Smooth muscle cell (in vitro differentiated cells): ENCODE results near the gene DEDD2. TPM values are rescaled to one million over a fixed set of nuclear protein-coding genes. Genes with fewer than 3 reads are reported as not detected.
"Not testable (repeated sequence)": the region's sequence is repeated elsewhere in the genome, so short reads cannot be mapped to it uniquely, and the experiment has no call there.

Experiments used
- DNase-seq: peaks from one replicate; lab custom pipeline; 2025; ENCODE audit not compliant: unreplicated experiment; lab: John Stamatoyannopoulos, UW
- H2AFZ ChIP-seq: fragments of 200-600 bp; sonication (generic); 2 replicates; pipeline ENCODE4 v1.6.0; 2016; ENCODE audit warnings: antibody characterized with exemption, low read depth, mild to moderate bottlenecking
- H3F3A ChIP-seq: fragments of 200-600 bp; sonication (generic); 2 replicates; pipeline ENCODE4 v1.6.0; 2017; ENCODE audit warnings: antibody characterized with exemption, low read depth
- H3K27ac ChIP-seq: fragments of 200-600 bp; sonication (generic); 2 replicates; pipeline ENCODE4 v1.5.1; 2016; ENCODE audit warnings: low read depth, mild to moderate bottlenecking
- H3K27me3 ChIP-seq: fragments of 200-600 bp; sonication (generic); 2 replicates; pipeline ENCODE4 v1.6.1; 2016; ENCODE audit warnings: low read depth, mild to moderate bottlenecking
- H3K36me3 ChIP-seq: fragments of 200-600 bp; sonication (generic); 2 replicates; pipeline ENCODE4 v1.5.1; 2016; ENCODE audit warnings: low read depth
- H3K4me1 ChIP-seq: fragments of 200-600 bp; sonication (generic); 2 replicates; pipeline ENCODE4 v1.5.1; 2016; ENCODE audit warnings: low read depth
- H3K4me2 ChIP-seq: fragments of 200-600 bp; sonication (generic); 2 replicates; pipeline ENCODE4 v1.6.0; 2016; ENCODE audit warnings: mild to moderate bottlenecking
- H3K4me3 ChIP-seq: fragments of 200-600 bp; sonication (generic); 2 replicates; pipeline ENCODE4 v1.5.1; 2016; ENCODE audit warnings: mild to moderate bottlenecking
- H3K79me2 ChIP-seq: fragments of 200-600 bp; sonication (generic); 2 replicates; pipeline ENCODE4 v1.6.0; 2016; ENCODE audit warnings: low read depth, mild to moderate bottlenecking
- H3K9ac ChIP-seq: fragments of 200-600 bp; sonication (generic); 2 replicates; pipeline ENCODE4 v1.6.0; 2016; ENCODE audit warnings: low read depth
- H3K9me3 ChIP-seq: fragments of 200-600 bp; sonication (generic); replicated peaks from 2 replicates; pipeline ENCODE4 v1.5.1; 2016; ENCODE audit warnings: low read depth
- H4K20me1 ChIP-seq: fragments of 200-600 bp; sonication (generic); 2 replicates; pipeline ENCODE4 v1.6.0; 2016; ENCODE audit warnings: low read depth
- WGBS: methylation state at CpG from one replicate; pipeline ENCODE4 v1.1.7; 2016; ENCODE audit warnings: low lambda C conversion rate; 5-methylcytosine and 5-hydroxymethylcytosine counted together
- polyA plus RNA-seq: library from polyadenylated mRNA; unstranded; fragments of >200 nt; fragmentation: Nextera tagmentation; extraction: Ambion mirVana; gene quantifications from 2 replicates; pipeline ENCODE4 v1.2.1, GENCODE V29; 2016
- total RNA-seq: library from RNA; depleted of rRNA; stranded (reverse); fragments of >200 nt; gene quantifications from 2 replicates; pipeline ENCODE4 v1.2.3, GENCODE V29; 2014
- TF ChIP-seq, protein P1 (sequence below): fragments of 200-600 bp; sonication (generic); IDR thresholded peaks from 2 replicates; pipeline ENCODE4 v1.5.1; 2017; ENCODE audit warnings: borderline replicate concordance, mild to moderate bottlenecking, antibody characterized with exemption; ENCODE audit not compliant: insufficient read depth, poor library complexity, severe bottlenecking

The DEDD2 gene, protein sequence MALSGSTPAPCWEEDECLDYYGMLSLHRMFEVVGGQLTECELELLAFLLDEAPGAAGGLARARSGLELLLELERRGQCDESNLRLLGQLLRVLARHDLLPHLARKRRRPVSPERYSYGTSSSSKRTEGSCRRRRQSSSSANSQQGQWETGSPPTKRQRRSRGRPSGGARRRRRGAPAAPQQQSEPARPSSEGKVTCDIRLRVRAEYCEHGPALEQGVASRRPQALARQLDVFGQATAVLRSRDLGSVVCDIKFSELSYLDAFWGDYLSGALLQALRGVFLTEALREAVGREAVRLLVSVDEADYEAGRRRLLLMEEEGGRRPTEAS
- total RNA-seq = 12.6 and 35.4 TPM in 2 replicates
- polyA plus RNA-seq = 22.4 and 23.4 TPM in 2 replicates

GRCh38 chr19:42217520-42218437, at the start of gene DEDD2:
TSS of gene DEDD2 (minus strand) at chr19:42217677. CDS start at chr19:42217007, 670 bp downstream.
- Histone ChIP-seq H3K36me3 (no peaks in the 10 kb centered on the region), H2AFZ (peak within 1 kb of the TSS; percentile 85), H3F3A (peaks cover 25% of the 10 kb centered on the region), H3K4me1 (peaks cover 27% of the 10 kb centered on the region), H3K4me2 (peak within 1 kb of the TSS; percentile 92), H3K27ac (peak within 1 kb of the TSS; percentile 99), H3K27me3 (no peaks in the 10 kb centered on the region), H3K9me3 (no peaks in the 10 kb centered on the region), H3K9ac (peak within 1 kb of the TSS; percentile 88), H4K20me1 (peaks cover 51% of the 10 kb centered on the region), H3K79me2 (peaks cover 62% of the 10 kb centered on the region), H3K4me3 (peak within 1 kb of the TSS; percentile 82)
- WGBS = 21% methylated on average over 49 of the region's 57 CpGs
- DNase-seq = peak; percentile 95
- TF ChIP-seq, protein P1, sequence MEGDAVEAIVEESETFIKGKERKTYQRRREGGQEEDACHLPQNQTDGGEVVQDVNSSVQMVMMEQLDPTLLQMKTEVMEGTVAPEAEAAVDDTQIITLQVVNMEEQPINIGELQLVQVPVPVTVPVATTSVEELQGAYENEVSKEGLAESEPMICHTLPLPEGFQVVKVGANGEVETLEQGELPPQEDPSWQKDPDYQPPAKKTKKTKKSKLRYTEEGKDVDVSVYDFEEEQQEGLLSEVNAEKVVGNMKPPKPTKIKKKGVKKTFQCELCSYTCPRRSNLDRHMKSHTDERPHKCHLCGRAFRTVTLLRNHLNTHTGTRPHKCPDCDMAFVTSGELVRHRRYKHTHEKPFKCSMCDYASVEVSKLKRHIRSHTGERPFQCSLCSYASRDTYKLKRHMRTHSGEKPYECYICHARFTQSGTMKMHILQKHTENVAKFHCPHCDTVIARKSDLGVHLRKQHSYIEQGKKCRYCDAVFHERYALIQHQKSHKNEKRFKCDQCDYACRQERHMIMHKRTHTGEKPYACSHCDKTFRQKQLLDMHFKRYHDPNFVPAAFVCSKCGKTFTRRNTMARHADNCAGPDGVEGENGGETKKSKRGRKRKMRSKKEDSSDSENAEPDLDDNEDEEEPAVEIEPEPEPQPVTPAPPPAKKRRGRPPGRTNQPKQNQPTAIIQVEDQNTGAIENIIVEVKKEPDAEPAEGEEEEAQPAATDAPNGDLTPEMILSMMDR = no peak

DNA sequence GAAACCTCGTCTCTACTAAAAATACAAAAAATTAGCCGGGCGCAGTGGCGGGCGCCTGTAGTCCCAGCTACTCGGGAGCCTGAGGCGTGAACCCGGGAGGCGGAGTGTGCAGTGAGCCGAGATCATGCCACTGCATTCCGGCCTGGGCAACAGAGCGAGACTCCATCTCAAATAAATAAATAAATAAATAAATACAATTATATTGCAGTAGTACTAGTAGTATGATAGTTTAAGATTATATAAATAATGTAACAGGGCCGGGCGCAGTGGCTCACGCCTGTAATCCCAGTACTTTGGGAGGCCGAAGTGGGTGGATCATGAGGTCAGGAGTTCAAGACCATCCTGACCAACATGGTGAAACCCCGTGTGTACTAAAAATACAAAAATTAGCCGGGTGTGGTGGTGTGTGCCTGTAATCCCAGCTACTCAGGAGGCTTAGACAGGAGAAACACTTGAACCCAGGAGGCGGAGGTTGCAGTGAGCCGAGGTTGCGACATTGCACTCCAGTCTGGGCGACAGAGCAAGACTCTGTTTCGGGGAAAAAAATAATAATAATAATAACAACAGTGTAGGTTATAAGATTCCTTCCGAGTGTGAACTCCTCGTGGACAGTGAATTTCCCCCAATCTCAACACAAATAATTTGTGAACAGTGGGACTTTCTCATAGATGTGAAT, 49.6 kb upstream of the DEDD2 start:
- Histone ChIP-seq H3K4me2 (peak overlapping the region; percentile 87), H3K4me1 (peaks cover 18% of the 10 kb centered on the region), H3K27ac (peak overlapping the region; percentile 99), H3K79me2 (peaks cover 24% of the 10 kb centered on the region)
- not testable (repeated sequence) for H3K9me3 ChIP-seq, H3K36me3 ChIP-seq, H3K27me3 ChIP-seq, H3K9ac ChIP-seq, DNase-seq, H2AFZ ChIP-seq, H3F3A ChIP-seq, H3K4me3 ChIP-seq, H4K20me1 ChIP-seq
- WGBS = 94% methylated on average over 25 of the region's 25 CpGs

DNA sequence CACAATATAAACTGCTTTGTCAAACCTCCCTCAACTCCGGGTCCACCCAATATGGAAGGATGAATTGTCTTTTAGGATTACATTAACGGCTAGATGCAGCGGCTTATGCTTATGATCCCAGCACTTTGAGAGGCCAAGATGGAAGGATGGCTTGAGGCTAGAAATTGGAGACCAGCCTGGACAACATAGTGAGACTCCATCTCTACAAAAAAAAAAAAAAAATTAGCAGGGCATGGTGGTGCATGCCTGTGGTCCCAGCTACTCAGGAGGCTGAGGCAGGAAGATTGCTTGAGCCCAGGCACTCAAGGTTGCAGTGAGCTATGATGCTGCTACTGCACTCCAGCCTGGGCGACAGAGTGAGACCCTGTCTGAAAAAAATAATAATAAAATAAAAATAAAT, 48.6 kb upstream of the DEDD2 start:
- H2AFZ ChIP-seq, H3F3A ChIP-seq, H3K9me3 ChIP-seq, H3K36me3 ChIP-seq, H3K4me3 ChIP-seq, H4K20me1 ChIP-seq, H3K9ac ChIP-seq, H3K4me2 ChIP-seq, H3K27ac ChIP-seq, H3K27me3 ChIP-seq, DNase-seq: not testable (repeated sequence)
- peaks cover 17% of the 10 kb centered on the region for H3K79me2 ChIP-seq
- WGBS = 95% methylated on average over 4 of the region's 4 CpGs
- peaks cover 18% of the 10 kb centered on the region for H3K4me1 ChIP-seq

DNA sequence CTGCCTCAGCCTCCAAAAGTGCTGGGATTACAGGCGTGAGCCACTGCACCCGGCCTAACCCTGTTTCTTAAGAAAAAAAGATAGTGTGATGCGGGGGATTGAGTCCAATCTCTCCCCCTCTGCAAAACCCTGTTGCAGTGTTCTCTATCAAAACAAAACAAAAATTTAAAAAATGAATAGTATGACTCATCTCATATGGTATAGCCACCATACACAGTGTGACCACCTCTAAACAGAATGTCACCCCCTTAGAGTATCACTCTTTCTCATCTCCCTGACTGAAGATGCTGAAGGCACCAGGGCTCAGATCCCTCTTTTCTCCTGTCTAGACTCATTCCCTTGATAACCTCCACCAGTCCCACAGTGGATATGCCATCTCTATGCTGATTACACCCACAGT, 44.3 kb upstream of the DEDD2 start:
- no peaks in the 10 kb centered on the region for H3K79me2 ChIP-seq
- no peak overlapping the region for H2AFZ ChIP-seq
- TF ChIP-seq, protein P1 = no peak
- no peak overlapping the region for H3K4me2 ChIP-seq
- H3K9ac ChIP-seq = no peak overlapping the region
- H3F3A ChIP-seq = peaks cover under 1% of the 10 kb centered on the region
- no peaks in the 10 kb centered on the region for H4K20me1 ChIP-seq
- no peak for DNase-seq
- peaks cover under 1% of the 10 kb centered on the region for H3K4me1 ChIP-seq
- H3K27ac ChIP-seq = no peak overlapping the region
- WGBS = 92% methylated on average over 3 of the region's 3 CpGs
- H3K27me3 ChIP-seq = no peaks in the 10 kb centered on the region
- no peak overlapping the region for H3K4me3 ChIP-seq
- no peaks in the 10 kb centered on the region for H3K9me3 ChIP-seq
- H3K36me3 ChIP-seq = no peaks in the 10 kb centered on the region

DNA sequence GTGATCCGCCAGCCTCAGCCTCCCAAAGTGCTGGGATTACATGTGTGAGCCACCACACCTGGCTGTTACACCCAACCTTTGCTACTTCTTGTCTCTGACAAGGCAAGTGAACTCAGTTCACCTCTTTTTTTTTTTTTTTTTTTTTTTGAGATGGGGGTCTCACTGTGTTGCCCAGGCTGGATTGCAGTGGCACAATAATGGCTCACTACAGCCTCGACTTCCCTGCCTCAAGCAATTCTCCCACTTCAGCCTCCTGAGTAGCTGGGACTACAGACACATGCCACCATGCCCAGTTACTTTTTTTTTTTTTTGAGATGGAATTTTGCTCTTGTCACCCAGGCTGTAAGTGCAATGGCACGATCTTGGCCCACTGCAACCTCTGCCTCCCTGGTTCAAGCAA, 40.4 kb upstream of the DEDD2 start:
- not testable (repeated sequence) for H4K20me1 ChIP-seq, H3K27ac ChIP-seq, H3K4me1 ChIP-seq, H3K4me3 ChIP-seq, H3K9me3 ChIP-seq, H2AFZ ChIP-seq, H3K27me3 ChIP-seq, H3K9ac ChIP-seq, H3K36me3 ChIP-seq, H3K4me2 ChIP-seq, H3F3A ChIP-seq, DNase-seq
- WGBS = 93% methylated on average over 3 of the region's 3 CpGs
- H3K79me2 ChIP-seq = peaks cover 21% of the 10 kb centered on the region
